Measurements from ENCODE around the gene CAPZB.

DNA sequence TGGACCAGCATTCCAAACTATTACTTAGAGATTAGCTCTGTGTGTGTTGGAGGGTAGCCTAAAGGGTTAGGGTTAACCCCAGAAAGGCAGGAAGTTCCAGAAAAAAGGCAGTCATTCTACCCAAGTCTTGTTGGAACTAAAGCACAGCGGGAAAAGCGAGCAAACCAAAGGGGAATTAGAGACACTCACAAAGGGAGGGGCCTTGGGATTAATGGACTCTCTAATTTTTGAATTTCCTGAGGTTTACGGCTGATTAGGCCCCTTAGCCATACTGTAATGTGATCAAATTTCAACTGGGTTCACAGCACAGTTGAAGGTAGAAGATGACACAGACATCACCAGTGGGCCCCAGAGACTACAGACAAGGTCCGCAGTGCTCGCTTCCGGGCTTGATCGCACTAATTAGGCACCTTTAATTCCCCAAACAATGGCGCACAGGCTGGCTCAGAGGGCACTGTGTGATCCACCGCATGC, 28.3 kb downstream of the CAPZB start:
- TF ChIP-seq, protein P1, sequence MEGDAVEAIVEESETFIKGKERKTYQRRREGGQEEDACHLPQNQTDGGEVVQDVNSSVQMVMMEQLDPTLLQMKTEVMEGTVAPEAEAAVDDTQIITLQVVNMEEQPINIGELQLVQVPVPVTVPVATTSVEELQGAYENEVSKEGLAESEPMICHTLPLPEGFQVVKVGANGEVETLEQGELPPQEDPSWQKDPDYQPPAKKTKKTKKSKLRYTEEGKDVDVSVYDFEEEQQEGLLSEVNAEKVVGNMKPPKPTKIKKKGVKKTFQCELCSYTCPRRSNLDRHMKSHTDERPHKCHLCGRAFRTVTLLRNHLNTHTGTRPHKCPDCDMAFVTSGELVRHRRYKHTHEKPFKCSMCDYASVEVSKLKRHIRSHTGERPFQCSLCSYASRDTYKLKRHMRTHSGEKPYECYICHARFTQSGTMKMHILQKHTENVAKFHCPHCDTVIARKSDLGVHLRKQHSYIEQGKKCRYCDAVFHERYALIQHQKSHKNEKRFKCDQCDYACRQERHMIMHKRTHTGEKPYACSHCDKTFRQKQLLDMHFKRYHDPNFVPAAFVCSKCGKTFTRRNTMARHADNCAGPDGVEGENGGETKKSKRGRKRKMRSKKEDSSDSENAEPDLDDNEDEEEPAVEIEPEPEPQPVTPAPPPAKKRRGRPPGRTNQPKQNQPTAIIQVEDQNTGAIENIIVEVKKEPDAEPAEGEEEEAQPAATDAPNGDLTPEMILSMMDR (IDR thresholded peaks at IDR 0.05; ENCODE audit: borderline replicate concordance, extremely low read depth, low read length, poor library complexity, severe bottlenecking) = no peak
- TF ChIP-seq EZH2 (IDR thresholded peaks at IDR 0.05; ENCODE audit: borderline replicate concordance, low read depth, low read length, severe bottlenecking) = no peak

Measured in DND-41 (cell line).